CMK (cell line): ENCODE data around the gene GPHN.
"Not testable (repeated sequence)": the region's sequence is repeated elsewhere in the genome, so short reads cannot be mapped to it uniquely, and the experiment has no call there.

Source experiments
- DNase-seq: peaks from one replicate; pipeline ENCODE4 v3.0.0-alpha.2; 2010; ENCODE audit warnings: low read depth

The GPHN gene

DNA sequence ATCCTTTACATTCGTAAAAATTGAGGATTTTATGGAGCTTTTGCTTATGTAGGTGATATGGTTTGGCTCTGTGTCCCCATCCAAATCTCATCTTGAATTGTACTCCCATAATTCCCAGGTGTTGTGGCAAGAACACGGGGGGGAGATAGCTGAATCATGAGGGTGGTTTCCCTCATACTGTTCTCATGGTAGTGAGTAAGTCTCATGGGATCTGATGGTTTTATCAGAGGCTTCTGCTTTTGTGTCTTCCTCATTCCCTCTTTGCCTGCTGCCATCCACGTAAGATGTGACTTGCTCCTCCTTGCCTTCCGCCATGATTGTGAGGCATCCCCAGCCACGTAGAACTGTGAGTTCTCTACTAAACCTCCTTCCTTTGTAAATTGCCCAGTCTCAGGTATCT lies 5.1 kb upstream of the GPHN start:
- DNase-seq: not testable (repeated sequence)

- DNase-seq: no peak
Measured at GRCh38 chr14:66503532-66503931, 4.4 kb upstream of the GPHN start.

- DNase-seq: no peak
Measured at GRCh38 chr14:66507181-66507721, 696 bp upstream of the GPHN start.

DNA sequence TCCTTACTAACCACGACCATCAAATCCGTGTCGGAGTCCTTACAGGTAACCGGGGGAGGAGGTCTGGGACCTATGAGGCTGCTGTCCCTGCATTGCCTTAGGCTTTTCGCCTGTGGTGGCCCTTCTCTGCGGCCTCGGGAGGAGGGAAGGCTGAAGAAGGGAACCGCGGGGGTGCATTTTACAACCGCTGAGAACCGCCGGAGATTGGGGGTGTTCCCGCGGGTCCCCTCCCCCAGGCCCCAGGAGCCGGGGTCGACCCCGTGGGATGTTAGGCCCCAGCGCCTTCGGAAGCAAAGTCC lies 549 bp downstream of the GPHN start:
- no peak for DNase-seq

- DNase-seq: no peak
Measured at GRCh38 chr14:66508846-66509621, 1.1 kb downstream of the GPHN start.

DNA sequence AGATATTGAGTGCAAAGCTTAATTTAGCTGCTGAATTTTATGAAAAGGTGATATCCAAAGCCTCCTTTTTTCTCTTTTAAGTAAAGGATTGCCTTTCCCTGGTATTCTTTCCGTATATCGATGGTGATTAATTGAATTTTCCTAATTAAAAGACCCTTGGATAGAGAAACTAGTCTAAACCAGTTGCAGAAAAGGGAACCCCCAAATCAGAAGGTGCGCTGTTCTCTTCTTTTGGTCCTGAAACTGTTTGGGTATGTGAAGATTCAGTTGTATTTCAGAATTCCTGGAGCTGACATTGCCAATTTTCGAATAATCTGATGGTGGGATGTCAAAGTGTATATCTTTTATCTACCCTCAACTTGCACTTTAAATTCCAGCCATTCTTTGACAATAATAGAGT lies 1.9 kb downstream of the GPHN start:
- no peak for DNase-seq

DNA sequence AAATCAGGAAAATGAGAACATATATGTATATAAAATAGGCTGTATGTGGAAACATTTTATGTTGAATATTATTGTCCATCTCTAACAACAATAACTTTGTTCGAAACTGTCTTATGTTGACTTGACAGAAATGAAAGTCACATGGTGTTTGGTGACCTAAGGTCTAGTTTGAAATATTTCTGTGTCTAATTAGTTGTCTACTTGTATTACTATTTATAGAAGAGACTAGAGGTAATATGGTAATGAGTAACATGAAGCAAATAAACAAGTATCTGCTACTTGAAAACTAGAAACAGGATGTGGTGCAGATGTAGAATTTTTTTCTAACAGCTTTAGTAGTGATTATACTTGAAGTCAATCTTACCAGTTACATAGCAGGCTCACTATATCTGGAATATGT lies 3.9 kb downstream of the GPHN start:
- no peak for DNase-seq

DNA sequence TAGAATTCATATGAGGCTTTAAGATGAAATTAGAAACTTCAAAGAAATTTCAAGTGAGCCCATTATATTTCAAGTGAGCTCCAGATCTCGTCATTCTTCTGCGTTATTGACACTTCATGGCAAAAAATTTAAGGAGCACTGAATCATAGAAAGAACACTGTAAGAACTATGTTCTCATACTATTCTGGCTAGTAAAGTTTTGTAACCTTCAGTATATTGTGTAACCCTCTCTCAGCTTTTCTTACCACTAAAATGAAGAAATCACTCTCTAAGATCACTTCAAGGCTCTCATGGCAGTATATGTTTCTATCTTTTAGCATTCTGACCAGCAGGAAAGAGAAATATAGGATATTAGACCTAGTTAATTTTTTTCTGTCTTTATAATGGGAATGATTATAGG lies 6.3 kb downstream of the GPHN start:
- DNase-seq: no peak

GRCh38 chr14:66530526-66530925 lies 22.6 kb downstream of the GPHN start:
- DNase-seq: no peak

- DNase-seq: no peak
Measured at GRCh38 chr14:66539034-66539433, 31.1 kb downstream of the GPHN start.

DNA sequence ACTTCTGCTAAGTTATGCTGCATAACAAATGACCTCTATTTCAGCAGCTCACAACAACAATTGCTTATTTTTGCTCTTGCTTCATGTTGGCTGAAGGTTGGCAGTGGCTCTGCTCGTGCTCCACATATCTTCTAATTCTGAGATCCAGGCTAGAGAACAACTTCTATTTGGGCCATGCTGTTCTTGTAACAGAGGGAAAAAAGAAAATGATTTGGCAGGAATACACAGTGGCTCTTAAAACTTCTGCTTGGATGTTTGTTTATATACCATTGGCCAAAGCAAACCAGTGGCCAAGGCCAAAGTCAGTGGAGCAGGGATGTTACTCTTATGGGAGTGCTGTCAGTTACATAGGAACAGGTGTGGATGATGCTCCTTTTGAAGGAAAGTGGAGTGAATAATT lies 32.1 kb downstream of the GPHN start:
- no peak for DNase-seq

DNA sequence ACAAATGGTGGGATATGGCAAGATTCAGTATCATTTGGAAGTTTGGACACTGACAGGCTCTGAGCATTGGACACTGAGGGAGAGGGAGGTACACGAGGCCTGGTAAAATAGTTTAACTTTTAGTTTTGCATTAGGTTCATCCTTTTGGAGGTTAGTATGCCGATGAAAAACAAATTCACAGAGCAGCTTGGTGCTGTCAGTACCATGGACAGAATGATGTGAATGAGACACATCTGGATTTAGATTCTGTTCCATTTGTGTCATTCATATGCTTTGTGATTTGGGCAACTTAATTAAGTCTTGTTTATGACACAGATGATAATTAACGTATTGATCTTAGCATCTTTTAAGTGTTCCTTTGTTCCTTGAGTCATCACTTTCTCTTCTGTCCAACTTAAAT lies 33.7 kb downstream of the GPHN start:
- DNase-seq: no peak

DNA sequence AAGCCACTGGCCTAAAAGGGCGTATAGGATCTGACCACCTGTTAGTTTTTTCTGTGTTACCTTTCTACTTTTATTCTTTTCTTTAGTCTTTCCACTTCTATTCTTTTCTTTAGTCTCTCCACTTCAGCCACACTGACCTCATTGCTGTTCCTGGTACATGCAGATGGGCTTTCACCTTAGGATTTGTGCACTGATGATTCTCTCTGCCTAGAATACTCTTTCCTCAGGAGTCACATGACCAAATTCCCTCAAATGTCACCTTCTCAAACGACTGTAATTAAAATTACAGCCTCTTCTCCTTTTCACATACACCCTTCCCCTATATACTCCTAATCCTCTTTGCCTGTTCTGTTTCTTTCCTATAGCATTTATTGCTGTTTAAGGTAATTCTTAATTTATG lies 36.0 kb downstream of the GPHN start:
- no peak for DNase-seq

DNA sequence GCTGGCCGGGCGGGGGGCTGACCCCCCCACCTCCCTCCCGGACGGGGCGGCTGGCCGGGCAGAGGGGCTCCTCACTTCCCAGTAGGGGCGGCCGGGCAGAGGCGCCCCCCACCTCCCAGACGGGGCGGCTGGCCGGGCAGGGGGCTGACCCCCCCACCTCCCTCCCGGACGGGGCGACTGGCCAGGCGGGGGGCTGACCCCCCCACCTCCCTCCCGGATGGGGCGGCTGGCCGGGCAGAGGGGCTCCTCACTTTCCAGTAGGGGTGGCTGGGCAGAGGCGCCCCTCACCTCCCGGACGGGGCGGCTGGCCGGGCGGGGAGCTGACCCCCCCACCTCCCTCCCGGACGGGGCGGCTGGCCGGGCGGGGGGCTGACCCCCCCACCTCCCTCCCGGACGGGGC lies 37.2 kb downstream of the GPHN start:
- DNase-seq: not testable (repeated sequence)

- DNase-seq: not testable (repeated sequence)
Measured at GRCh38 chr14:66545751-66546150, 37.8 kb downstream of the GPHN start.

- DNase-seq: no peak
Measured at GRCh38 chr14:66563731-66564130, 55.8 kb downstream of the GPHN start.

GRCh38 chr14:66568220-66568619 lies 60.3 kb downstream of the GPHN start:
- DNase-seq: no peak

DNA sequence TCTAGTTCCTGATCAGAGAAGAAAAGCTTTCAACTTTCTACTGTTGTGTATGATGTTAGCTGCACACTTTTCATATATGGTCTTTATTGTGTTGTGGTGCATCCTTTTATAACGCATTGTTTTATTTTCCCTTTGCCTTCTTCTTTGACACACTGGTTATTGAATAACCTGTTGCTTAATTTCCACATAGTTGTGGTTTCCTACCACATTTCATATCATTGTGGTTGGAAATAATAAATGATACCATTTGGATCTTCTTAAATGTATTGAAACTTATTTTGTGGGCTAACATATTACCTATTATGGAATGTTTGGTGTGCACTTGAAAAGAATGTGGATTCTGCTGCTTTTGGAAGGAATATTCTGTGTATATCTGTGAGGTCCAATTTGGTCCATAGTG lies 64.9 kb downstream of the GPHN start:
- DNase-seq: no peak

DNA sequence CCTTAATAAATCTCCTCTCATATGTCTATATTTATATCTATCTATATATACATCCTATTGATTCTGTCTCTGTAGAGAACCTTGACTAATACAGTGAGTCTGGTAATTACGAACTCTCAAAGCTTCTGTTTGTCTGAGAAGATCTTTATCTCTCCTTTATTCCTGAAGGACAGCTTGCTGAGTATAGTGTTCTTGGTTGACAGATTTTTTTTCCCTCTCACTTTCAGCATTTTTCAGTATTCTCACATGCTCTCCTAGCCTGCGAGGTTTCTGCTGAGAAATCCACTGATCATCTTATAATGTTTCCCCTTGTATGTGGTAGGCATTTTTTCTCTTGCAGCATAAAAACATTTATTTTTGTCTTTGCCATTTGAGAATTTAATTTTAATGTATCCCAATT lies 67.1 kb downstream of the GPHN start:
- no peak for DNase-seq

GRCh38 chr14:66575939-66576338 lies 68.0 kb downstream of the GPHN start:
- no peak for DNase-seq

DNA sequence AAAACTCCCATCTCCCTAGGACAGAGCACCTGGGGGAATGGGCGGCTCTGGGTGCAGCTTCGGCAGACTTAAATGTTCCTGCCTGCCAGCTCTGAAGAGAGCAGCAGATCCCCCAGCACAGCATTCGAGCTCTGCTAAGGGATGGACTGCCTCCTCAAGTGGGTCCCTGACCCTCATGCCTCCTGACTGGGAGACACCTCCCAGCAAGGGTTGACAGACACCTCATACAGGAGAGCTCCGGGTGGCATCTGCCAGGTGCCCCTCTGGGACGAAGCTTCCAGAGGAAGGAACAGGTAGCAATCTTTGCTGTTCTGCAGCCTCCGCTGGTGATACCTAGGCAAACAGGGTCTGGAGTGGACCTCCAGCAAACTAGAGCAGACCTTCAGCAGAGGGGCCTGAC lies 79.8 kb downstream of the GPHN start:
- DNase-seq: not testable (repeated sequence)

DNA sequence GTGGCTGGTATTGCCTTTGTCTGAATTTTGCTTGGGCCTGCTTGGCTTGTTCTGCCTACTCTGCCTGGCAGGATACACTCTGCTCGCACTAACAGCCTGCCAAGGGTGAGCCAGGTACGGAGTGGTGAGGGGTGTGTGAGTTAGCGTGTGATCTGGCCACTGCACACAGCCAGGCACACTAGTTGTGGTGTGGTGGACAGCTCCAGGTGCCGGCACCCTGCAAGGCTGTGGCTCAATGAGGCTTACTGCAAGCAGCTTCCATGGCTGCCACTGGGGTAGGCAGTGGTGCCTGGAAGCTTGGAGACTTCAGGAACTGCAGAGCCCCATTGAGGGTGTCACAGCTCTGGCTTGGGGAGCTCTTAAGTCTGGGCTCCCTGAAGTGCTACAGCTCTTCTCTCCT lies 87.4 kb downstream of the GPHN start:
- no peak for DNase-seq

- DNase-seq: no peak
Measured at GRCh38 chr14:66596241-66596985, 88.5 kb downstream of the GPHN start.

- no peak for DNase-seq
Measured at GRCh38 chr14:66600416-66600815, 92.5 kb downstream of the GPHN start.
